GM20431 (cell line): Measurements from ENCODE around the gene KCNJ9.

ENCODE experiments used
- in situ Hi-C: fragments of 300-500 bp; cut with MseI, MboI; formaldehyde crosslinking; loops from one replicate; pipeline ENCODE4 v1.15.0; 2020; ENCODE audit warnings: low sequenced_read_pairs; ENCODE audit not compliant: unreplicated experiment

The KCNJ9 gene

DNA sequence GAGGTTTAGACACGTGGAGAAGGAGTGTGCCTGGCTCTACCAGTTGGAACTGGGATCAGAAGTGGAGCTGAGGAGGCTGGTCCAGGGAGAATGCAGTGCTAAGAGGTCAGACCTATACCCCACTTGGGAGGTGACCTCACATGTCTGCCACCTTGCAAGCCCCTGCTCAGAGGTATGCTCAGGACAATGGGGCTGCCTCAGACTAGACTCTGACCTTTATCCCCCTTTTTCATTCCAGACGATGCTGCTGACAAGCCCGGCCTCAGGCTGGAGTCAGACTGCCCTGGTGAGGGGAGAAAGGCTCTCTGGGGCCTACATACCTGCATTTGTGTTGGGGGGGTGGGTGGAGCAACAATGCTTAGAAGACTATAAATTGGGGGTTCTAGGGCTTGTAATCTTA is 16.6 kb upstream of the KCNJ9 start:
- in situ Hi-C loops: no loop called here

GRCh38 chr1:160066829-160067745 is 14.3 kb upstream of the KCNJ9 start:
- in situ Hi-C loops: no loop called here

- in situ Hi-C loops: no loop called here
Observed at GRCh38 chr1:160068225-160068624, 13.1 kb upstream of the KCNJ9 start.

- in situ Hi-C loops: no loop called here
Observed at GRCh38 chr1:160069460-160070231, 11.7 kb upstream of the KCNJ9 start, which contains the start of gene KCNJ10. KCNJ10 (minus strand) TSS chr1:160070160; CDS start chr1:160042532, 27,628 bp downstream.

DNA sequence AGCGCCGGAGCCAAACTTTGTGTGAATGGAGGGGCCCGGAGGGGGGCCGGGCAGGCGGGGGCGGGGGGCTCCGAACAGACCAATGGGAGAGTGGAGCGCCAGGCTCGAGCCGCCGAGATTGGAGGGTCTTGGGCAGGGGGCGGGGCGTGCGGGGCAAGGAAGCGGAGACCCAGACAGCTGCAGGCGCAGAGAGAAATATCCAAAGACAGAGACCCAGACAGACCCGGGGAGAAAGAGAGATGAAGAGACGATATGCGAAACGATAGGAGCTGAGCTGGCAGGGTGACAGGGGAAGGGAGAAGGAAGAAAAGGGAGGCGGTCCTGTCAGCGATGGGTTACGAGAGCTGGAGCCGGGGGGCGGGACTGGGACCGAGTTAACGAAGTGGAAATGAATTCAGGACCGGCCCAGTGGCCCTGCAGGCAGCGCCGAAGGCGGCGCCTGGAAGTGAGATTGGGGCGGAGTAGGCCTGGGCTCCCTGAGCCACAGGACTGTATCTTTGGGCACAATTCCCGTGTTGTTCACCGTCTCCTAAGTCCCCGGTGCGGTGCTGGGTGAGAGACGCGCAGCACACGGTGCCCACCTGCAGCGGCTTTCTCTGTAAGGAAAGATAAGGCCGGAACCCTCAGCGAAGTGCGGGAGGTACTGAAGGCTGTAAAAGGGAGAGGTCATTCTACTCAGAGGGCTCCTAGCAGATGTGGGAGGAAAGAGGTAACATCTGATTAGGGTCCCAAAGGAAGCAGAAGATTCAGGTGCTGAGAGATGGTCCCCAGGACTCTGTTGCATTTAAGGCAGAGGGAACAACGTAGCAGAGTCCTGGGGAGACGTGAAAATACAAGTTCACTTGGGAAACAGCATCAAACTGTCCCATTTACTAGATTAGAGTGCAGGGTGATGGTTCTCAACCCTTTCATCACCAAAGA is 10.8 kb upstream of the KCNJ9 start:
- in situ Hi-C loops: no loop called here

- in situ Hi-C loops: no loop called here
Observed at GRCh38 chr1:160071289-160071688, 10.0 kb upstream of the KCNJ9 start.

GRCh38 chr1:160074865-160075264 is 6.5 kb upstream of the KCNJ9 start:
- in situ Hi-C loops: no loop called here

DNA sequence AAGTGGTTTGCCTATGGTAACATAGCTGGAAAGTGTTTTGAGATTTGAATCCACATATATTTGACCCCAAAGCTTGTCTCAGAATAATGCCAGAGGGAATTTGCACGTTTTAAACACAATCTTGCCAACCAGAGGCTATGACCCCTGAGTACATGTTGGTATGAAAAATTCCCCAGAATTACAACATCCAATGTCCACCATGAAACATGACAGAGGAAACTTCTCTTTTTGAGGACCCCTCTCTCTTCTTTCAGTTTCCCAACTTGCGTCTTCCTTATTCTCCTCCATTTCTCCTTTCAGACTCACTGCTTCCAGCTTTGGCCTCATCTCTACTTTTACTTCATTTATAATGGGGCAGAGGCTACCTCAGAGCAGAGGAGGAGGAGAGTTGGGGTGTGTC is 5.5 kb upstream of the KCNJ9 start:
- in situ Hi-C loops: no loop called here

- in situ Hi-C loops: no loop called here
Observed at GRCh38 chr1:160076295-160076694, 5.0 kb upstream of the KCNJ9 start.

DNA sequence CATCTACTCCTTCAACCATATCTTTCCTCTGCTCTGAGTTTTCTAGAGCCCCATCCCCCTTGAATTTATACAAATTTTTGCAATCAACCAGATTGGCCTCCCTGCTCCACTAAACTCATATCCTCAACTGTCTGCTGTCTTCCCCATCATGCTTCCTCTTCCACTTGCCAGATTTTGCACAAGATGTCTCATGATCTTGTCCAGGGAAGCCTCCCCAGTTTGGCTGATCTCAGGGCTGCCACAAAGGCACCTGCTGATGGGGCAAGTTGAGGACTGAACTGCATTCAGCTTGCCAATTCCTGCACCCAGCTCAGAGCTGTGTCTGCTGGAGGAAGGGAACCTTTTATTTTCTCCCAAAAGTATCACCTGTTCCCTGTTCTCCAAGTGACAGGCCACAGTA is 3.9 kb upstream of the KCNJ9 start:
- in situ Hi-C loops: no loop called here

GRCh38 chr1:160078512-160079195 is 2.7 kb upstream of the KCNJ9 start:
- in situ Hi-C loops: no loop called here

- in situ Hi-C loops: no loop called here
Observed at GRCh38 chr1:160079448-160079847, 1.9 kb upstream of the KCNJ9 start.

DNA sequence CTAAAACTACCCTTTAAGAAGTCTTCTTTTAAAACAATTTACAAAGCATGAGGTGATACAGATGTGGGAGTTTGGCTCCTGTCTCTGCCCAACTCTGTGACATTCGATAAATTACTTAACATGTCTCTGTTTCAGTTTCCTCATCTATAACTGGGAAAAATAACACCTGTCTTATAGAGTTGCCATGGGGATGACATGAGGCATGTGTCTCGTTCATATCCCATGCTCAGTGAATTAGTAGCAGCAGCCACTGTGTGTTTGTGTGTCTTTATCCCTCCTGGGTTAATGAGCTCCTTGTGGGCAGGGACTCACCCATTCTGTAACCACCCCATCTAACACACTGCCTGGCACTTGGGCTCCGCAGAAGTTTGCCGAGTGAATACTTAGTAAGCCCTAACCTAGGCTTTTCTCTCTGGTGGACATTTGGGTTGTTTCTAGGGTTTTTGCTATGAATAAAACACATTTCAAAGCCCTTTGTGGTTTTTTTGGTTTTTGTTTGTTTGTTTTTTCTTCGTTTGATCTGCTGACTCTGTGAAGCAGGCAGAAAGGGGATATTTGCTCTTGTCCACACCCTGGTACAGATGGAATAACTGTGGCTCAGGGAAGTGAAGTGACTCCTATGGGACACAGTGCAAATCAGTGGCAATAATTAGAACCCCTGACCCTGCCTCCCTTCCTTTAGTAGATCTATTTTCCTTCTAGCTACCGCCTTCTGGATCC is 797 bp upstream of the KCNJ9 start:
- in situ Hi-C loops: no loop called here

DNA sequence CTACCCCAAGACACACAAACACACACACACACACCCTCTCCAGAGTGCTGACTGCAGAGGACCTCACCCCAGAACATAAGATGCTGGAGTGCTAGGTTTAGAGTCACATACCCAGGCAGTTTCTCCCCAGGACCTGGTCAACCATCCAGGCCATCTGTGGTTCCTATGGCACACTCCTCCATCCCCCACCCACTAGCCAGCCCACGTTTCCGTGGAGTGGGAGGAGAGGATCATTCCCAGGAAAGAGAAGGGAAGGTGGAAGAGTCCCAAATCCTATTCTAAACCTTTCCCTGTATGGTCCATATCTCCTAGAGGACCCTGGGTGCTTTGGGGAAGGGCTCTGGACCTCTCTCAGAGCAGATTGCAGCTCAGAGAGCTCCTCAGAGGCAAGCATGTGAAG is 1.1 kb downstream of the KCNJ9 start:
- in situ Hi-C loops: no loop called here

GRCh38 chr1:160082926-160083325 is 1.6 kb downstream of the KCNJ9 start:
- in situ Hi-C loops: no loop called here

DNA sequence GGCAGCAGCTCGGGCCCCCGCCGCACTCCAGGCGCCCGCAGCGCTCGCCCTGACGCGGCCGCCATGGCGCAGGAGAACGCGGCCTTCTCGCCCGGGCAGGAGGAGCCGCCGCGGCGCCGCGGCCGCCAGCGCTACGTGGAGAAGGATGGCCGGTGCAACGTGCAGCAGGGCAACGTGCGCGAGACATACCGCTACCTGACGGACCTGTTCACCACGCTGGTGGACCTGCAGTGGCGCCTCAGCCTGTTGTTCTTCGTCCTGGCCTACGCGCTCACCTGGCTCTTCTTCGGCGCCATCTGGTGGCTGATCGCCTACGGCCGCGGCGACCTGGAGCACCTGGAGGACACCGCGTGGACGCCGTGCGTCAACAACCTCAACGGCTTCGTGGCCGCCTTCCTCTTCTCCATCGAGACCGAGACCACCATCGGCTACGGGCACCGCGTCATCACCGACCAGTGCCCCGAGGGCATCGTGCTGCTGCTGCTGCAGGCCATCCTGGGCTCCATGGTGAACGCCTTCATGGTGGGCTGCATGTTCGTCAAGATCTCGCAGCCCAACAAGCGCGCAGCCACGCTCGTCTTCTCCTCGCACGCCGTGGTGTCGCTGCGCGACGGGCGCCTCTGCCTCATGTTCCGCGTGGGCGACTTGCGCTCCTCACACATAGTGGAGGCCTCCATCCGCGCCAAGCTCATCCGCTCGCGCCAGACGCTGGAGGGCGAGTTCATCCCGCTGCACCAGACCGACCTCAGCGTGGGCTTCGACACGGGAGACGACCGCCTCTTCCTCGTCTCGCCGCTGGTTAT is 2.8 kb downstream of the KCNJ9 start:
- in situ Hi-C loops: no loop called here

DNA sequence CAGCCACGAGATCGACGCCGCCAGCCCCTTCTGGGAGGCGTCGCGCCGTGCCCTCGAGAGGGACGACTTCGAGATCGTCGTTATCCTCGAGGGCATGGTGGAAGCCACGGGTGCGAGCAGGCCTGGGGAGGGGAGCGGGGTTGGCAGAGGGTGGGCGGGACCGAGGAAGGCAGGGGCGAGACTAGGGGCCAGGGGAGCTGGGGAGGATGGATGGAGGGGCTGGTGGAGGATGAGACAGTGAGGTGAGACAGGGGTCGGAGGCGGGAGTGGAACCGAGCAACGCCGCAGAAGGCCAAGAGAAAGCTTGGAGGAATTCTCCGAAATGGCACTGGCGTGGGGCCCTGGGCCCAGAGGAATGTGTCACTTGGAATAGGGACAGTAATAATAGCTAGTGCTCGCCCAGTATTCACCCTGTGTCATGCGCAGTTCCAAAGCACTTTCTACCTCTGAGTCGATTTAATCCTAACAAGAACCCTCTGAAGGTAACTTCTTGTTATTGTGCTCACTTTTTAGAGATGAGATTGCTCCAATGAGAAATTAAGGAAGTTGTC is 3.5 kb downstream of the KCNJ9 start:
- in situ Hi-C loops: no loop called here
